Hippocampal formation (tissue), 2 donors: Measurements from ENCODE around the gene HASPIN.
A peak's percentile ranks its signal among the peaks of the same experiment; 100 is the strongest.

Source experiments
- DNase-seq, 2 donors: peaks; one replicate each; lab custom pipeline; 2025; lab: John Stamatoyannopoulos, UW

The HASPIN gene

DNA sequence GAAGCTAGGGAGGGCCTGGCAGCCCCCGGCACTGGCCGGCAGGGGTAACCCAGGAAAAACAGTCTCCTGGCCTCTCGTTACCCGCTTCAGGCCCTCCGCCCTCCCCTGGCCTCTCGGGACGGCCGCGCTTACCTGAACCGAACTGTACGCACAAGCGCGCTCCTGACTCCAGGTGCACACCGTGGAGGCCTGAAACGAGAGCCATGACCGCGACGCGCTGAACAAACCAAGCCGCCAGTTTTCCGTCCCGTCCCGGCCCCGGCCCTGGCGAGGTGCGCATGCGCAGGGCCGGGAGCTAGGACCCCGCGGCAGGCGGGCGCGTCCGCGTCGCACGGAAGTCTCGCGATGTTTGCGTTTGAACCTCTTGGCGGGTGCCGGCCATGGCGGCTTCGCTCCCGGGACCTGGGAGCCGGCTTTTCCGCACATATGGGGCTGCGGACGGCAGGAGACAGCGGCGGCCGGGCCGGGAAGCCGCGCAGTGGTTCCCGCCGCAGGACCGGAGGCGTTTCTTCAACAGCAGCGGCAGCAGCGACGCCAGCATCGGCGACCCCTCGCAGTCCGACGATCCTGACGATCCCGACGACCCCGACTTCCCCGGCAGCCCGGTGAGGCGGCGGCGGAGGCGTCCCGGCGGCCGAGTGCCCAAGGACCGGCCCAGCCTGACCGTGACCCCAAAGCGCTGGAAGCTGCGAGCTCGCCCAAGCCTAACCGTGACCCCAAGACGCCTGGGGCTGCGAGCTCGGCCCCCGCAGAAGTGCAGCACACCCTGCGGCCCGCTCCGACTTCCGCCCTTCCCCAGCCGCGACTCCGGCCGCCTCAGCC, at the start of gene HASPIN:
TSS of gene HASPIN (plus strand) at position 348 of the 822 bp plus-strand sequence. CDS start at position 381, 33 bp downstream.
- peak; percentile 77 to 82 for DNase-seq

DNA sequence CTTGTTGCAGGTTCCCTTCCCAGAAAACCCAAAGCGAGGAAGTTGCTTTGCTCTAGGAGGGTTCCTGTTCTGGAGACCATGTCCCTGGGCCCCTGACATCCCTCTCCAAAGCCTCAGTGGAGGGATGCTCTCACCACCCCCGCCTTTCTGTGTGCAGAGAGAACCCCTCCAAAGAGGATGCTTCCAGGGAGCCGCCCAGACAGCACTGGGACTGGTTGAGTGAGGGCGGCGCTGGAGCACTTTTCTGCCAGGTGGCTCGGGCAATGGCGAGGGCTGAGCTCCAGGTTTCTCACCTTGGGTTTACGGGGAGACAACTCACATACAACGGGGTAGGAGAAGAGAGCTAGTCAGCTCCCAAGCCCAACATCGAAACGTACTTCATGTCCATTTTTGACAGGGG, 47.8 kb upstream of the HASPIN start:
- DNase-seq: no peak

DNA sequence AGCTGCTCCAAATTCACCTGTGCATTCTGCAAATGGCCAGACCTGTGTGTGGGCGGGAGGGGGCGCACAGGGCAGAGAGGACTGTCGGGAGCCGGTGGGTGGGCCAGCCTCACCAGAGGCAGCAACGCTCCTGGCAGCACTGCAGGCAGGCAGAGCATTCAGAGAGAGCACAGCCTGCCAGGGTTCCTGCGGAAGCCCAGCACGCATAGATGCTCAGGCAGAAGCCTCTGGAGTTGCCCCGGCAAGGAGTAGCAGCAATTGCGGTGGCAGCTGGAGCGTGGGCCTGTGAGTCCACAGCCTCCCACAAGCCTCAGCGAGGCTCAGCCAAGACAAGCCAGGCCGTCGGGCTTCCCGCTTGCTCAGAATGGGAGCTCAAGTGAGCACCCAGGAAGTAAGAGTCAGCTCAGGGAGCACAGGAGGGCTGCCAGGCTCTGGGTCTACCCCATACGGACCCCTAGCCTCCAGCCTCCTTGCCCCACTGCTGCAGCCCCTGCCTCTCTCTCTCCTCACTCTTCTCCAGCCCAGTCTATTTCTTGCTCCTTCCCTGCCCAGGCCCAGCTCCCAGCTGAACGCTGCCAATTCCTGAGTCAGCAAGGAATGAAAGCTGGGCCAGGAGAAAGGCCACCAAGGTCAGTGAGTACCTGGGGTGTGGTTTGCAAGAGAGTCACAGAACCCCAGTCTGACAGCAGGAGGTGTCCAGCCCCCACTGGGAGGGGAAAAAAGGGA, 45.4 kb upstream of the HASPIN start:
- DNase-seq: peak in 1 of 2 donors; percentile 13

DNA sequence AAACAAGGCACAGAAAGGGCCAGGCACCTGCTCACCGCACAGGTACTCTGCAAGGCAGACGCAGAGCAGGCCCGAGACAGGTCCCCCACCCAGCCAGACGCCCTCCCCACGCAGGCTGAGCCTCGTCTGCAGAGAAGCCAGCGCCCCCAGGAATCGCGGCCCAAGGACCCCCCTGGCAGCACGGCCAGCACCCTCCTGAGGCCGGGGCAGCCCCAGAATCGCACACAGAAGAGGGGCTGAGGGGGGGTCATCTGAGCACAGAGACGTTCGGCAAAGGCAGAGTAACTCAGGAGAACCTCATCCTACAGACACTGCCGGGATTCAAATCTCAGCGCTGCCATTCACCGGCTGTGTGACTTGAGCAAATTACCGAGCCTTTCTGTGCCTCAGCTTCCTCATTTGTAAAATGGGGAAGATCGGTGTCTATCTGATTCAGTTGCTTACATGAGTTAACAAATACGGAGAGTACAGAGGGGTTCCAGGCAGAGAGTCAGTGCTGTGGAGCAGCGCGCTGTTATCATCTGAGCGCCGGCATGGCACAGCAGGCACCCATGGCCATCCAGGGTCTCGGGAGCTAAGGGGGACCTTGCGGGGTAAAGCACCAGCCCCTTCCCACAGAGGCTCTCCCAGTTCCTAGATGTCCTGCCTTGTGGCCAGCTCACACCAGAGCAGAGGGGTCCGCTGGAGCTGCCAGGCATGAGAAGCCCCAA, 44.7 kb upstream of the HASPIN start:
- no peak for DNase-seq

DNA sequence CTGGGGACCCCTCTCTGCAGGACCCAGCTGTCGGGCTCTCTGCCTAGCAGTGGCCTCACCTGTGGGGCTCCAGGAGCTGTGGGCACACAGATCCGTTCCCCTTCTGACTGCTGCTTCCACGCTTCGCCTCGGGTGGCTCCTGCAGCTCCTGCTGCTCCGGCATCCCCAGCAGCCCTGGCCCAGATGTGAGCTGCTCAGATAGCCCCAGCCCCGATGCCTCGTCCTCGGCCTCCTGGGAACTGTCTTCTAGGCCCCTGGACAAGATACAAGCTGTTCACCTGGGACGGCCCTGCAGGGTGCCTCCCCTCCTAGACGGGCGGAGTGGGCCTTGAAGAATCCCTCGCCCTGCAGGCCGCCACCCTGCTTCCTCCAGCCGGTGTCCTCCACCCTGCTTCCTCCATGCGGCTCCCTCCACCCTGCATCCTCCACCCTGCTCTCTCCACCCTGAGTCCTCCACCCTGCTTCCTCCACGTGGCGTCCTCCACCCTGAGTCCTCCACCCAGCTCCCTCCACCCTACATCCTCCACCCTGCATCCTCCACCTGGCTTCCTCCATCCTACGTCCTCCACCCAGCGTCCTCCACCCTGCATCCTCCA, 44.1 kb upstream of the HASPIN start:
- DNase-seq: no peak

DNA sequence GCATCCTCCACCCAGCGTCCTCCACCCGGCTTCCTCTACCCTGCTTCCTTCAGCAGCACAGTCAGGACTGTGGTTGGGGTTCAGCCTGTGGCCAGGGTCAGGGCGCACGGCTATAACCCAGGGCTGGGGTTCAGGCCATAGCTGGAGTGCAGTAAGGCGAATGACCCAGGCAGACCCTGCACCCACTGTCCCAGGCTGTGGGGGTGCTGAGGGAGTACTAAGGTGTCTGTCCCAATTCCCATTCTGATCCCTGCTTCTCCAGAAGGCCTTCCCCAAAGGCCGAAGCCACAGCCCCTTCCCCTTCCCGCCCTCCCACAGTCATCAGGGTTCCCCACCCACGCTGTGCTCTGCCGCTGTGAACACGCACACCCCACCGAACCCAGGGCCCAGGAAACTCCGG, 42.6 kb upstream of the HASPIN start:
- DNase-seq: no peak

DNA sequence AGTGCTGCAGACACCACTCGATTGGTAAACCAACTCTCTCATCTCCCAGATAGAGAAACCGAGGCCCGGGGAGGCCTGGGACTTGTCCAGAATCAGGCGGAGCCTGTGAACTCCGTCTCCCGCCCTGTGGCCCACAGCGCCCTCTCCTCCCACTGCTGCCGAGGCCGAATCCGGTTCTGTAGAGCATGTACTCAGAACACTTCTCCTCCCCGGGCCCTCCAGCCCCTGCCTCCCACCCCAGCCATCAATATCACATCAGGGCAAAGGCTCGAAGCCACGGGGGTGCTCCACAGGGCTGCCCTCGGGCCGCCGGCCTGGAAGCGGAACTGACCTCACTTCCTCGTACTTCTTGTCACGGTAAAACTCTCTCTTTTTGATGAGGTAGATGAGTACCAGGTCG, 42.1 kb upstream of the HASPIN start:
- no peak for DNase-seq

DNA sequence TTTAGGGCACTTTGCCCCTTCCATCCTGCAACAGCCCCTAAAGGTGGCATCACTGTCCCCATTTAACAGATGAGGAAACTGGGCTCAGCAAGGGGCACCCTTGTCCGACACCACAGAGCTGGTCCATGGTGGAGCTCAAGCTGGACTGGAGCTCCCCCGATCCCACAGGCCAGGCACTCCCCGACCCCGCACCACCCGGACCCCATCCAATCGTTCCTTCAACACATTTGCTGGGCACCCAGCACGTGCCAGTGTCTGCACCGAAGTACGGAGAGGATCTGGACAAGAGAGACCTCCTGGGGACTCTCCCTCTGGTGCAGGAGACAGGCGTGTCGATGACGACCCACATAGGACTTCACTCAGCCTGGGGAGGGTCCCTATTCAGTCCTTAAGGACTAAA, 41.7 kb upstream of the HASPIN start:
- DNase-seq: no peak

DNA sequence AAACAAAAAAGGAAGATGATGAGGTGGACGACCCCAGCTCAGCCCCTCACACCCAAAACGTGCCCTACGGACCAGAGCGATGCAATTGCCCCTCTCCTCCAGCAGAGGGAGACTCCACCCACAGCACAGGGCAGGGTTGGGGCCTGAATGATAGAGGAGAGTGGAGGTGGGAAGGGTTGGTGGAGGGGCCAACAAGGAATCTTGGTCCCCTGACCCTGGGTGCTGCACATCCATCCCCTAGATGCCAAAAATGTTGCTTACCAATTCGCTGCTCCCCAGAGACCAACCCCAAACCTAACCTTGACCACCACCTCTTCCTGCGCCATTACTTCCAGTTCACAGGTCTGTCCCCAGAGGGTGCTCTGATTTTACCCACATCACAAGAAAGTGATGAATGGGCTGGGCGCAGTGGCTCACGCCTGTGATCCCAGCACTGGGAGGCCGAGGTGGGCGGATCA, 40.6 kb upstream of the HASPIN start:
- DNase-seq: no peak

DNA sequence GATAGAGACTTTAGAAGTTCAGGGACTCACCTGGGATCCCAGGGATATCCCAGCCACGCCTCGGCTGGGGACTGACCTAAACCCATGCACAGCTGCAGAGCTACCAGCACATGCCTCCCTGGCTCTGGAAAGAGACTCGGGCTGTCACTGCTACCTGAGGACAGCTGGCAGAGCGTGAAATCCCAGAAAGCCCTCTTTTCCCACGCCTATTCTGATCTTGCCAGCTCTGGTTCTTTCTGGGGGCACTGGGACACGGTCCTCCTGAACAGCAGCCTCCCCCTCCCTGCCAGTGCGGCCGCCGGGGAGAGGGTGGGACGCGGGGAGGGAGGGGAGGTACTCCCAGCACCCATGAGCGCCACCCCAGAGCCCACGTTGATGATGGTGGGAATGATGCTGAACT, 38.5 kb upstream of the HASPIN start:
- no peak for DNase-seq

DNA sequence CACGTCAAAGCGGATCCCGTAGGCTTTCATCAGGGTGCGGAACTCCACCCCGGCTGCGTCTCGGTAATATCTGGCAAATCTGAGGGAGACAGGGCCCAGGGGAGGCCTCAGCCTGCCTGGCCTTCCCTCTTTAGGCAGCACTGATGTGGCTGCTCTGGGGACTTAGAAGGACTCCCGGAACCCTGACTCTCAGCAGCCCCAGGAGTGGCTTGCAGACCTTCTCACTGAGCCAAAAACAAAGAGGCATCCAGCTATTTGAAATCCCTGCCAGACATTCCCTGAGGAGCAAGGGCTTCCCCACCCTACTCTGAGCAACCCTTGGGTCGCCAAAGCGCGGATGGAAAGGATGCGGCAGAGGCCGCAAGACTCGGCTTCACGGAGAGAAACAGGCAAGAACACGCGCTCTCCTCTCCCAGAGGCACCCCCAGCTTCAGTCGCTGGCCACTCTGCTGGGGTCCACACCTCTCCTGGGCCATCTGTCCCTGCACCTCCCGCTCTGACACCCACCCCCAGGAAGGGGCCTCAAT, 35.6 kb upstream of the HASPIN start:
- no peak for DNase-seq

DNA sequence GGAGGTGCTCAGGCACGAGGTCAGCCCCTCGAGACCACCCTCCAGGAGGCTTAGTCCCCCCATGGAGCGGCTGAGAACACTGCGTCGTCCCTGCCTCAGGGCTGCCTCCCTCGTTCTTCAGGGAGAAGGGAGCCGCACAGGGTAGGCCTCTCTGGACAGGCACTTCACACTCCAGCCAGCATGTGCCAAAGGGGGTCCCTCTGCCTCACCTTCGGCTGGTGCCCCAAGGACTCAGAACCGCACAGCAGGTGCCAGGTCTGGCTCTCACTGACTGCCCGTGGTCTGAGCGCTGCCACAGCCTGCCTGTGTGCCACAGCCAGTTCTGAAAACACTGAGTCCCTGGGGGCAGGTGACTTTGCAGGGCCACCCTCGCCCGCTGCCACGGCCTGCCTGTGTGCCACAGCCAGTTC, 34.8 kb upstream of the HASPIN start:
- DNase-seq: no peak

DNA sequence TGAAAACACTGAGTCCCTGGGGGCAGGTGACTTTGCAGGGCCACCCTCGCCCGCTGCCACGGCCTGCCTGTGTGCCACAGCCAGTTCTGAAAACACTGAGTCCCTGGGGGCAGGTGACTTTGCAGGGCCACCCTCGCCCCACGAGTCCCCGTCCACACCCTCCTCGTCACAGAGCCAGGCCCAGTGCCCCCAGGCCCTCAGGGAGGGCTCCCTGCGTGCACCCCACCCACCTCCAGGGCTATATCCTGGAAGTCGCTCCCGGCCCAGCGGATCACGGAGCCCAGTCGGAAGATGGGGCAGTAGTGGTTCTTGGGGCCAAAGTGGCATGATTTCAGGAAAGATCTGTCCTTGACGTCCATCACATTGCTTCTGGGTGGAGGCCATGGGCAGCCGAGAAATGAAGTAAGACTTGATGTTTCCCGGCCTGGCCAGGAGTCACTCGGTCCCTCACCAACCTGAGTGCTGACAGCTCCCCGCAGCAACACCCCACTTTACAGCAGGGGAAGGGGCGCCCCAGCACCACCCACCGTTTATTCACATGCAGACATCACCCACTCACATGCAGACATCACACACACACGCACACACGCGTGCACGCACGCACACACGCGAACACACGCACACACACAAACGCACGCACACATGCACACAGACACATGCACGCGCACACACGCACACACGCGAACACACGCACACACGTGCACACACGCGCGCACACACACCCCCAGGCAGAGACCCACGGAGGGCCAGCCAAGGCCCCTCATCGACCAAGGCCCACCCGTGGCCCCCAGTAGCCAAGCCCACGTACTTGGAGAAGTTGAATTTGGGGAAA, 34.2 kb upstream of the HASPIN start:
- no peak for DNase-seq

DNA sequence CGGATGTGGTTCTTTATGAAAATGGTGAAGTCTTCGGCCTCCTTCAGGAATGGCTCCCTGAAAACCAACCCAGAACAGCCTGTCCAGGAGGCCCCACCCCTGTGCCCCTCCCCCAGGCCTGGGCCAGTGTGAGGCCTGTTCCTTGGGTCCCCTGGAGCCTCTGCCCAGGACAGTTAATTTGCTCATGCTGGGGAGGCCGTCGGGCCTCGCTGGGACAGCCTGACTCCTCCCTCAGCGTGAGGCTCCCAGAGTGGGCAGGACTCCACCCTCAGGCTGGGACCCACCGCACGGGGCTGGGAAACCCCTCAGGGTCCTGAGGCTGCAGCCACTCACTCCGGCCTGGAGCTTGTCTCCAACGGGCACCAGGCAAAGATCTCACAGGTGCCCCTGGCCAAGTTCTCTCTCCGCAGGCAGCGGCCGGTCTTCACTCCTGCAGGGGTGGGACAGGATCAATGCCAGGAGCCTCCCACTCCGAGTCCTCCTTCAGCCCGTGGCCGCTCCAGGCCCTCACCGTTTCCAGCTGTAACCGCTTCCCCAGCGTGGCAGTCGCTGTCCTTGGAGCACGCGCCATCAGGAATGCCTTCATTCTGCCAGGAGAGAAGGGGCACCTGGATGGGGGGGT, 33.5 kb upstream of the HASPIN start:
- no peak for DNase-seq

DNA sequence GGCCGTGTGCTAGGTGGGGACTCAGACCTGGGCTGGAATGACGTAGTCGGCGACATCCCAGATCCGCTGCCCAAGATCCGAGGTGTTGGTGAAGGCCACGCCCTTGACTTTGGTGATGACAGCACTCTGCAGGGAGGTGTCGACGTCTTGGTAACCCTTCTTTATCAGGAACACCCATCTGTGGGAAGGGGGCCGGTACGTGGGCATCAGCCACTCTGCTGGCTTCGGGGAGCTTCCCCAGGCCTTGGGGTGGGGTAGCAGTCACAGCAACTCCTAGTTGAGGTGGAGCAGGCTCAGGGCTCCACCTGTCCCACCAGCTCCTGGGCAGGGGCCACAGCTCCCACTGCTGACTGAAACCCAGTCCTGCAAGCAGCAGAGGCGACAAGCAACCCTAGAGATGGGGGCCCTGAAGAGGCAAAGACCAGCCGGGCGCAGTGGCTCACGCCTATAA, 32.1 kb upstream of the HASPIN start:
- DNase-seq: no peak

DNA sequence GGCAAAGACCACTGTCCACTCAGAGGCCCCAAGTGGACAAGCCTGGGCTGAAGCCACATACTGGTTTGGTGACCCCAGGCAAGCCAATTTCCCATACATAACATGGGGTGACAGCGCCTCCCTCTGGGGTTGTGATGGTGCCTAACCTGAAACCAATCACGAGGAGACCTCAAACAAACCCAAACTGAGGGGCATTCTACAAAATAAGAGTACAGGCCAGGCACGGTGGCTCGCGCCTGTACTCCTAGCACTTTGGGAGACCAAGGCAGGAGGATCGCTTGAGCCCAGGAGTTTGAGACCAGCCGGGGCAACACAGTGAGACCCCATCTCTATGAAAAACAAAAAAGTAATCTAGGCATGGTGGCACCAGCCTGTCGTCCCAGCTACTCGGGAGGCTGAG, 31.4 kb upstream of the HASPIN start:
- DNase-seq: no peak

DNA sequence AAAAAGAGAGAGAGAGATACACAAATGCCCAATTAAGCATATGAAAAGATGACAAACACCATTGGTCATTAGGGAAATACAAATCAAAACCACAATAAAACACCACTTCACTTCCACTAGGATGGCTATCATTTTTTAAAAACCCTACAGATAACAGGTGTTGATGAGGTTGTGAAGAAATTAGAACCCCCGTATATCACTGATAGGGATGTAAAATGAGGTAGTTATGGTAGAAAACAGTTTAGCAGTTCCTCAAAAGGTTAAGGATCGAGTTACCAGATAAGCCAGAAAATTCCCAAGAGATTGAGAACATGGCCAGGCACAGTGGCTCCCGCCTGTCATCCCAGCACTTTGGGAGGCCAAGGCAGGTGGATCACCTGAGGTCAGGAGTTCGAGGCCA, 30.6 kb upstream of the HASPIN start:
- no peak for DNase-seq

DNA sequence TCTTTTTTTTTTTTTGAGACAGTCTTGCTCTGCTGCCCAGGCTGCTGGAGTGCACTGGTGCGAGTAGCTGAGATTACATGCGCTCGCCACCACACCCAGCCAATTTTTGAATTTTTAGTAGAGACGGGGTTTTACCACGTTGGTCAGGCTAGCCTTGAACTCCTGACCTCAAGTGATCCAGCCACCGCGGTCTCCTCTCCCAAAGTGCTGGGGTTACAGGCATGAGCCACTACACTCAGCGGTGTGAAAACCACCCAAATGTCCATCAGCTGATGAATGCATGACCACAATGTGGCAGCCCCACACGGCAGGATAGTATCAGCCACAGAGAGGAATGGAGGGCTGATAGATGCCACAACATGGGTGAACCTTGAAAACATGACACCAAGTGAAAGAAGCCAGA, 29.9 kb upstream of the HASPIN start:
- no peak for DNase-seq

DNA sequence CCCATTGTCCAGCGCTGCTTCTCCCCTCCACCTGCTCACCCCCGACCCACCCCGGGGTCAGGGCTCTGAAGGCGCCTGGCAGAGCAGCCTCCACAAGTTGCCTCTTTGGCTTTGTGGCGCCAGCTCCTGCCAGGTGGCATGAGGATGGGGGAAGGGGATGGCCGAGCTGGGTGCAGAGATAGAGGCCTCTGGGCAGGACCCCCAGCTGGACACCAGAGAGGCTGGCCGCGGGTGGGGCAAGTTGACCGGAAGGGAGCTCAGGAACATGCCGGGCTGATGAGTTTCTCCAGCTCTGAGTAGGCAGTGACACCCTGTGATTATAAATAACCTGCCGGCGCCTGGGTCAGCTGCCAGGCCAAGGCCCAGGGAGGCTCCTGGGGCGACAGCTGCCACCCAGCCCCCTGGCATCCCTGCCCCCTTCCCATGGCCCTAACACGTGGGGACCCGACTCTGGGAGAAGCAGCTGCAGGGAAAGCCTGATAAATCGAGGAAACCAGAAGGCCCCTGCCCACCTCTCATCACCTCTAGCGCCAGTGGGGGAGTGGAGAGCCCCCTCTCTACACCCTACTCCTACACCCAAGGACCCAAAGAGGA, 28.5 kb upstream of the HASPIN start:
- DNase-seq: no peak
